Fibroblast of lung (primary cell): ENCODE measurements around the gene NAB2.

Source experiments
- EZH2 ChIP-seq: IDR thresholded peaks from 2 replicates; pipeline ENCODE4 v1.5.1; 2012; ENCODE audit warnings: low read length, control low read depth, mild to moderate bottlenecking; ENCODE audit errors: missing control alignments
- TF ChIP-seq, protein P1 (sequence below), 2 donors: IDR thresholded peaks in 1 of 2; conservative IDR thresholded peaks in 1 of 2; 1 replicate in 1 of 2; 2 replicates in 1 of 2; pipeline ENCODE4 v1.5.1; 2011 to 2012; ENCODE audit warnings: low read length in 2 of 2, control low read depth in 1 of 2, inconsistent platforms in 1 of 2, low read depth in 1 of 2, mild to moderate bottlenecking in 1 of 2

DNA sequence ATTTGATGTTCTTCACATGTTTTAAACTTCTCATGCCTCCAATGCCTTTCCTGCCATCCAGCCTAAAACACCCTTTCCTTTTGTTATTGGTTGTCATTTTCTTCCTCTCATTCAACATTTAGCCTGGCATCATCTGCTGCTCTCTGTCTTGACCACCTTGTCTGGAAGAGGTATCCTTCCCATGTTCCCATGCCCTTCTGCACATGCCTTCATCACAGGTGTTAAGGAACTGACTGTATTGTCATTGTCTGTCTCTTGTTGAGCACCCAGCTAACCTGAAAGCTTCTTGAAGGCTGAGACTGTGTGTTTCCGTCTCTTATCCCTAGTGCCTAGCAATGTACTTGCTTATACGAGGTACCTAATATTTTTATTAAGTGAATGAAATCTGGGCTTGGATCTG is 34.9 kb downstream of the NAB2 start:
- TF ChIP-seq, protein P1, sequence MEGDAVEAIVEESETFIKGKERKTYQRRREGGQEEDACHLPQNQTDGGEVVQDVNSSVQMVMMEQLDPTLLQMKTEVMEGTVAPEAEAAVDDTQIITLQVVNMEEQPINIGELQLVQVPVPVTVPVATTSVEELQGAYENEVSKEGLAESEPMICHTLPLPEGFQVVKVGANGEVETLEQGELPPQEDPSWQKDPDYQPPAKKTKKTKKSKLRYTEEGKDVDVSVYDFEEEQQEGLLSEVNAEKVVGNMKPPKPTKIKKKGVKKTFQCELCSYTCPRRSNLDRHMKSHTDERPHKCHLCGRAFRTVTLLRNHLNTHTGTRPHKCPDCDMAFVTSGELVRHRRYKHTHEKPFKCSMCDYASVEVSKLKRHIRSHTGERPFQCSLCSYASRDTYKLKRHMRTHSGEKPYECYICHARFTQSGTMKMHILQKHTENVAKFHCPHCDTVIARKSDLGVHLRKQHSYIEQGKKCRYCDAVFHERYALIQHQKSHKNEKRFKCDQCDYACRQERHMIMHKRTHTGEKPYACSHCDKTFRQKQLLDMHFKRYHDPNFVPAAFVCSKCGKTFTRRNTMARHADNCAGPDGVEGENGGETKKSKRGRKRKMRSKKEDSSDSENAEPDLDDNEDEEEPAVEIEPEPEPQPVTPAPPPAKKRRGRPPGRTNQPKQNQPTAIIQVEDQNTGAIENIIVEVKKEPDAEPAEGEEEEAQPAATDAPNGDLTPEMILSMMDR (conservative IDR thresholded peaks at IDR 0.05 in 1 of 2, IDR thresholded peaks at IDR 0.05 in 1 of 2; ENCODE audit: low read depth in 1 of 2, low read length in 2 of 2), result no peak
- TF ChIP-seq EZH2, result no peak
